Activated B cell treated with CpG ODN at 0.5 μM for 24 hours (primary cell): ENCODE data around the gene CYP4F11. TPM values are rescaled to one million over a fixed set of nuclear protein-coding genes. Genes with fewer than 3 reads are reported as not detected.
"Not testable (repeated sequence)": the region's sequence is repeated elsewhere in the genome, so short reads cannot be mapped to it uniquely, and the experiment has no call there.

Source experiments
- ATAC-seq: fragments of 200-7000 bp; cut with Tn5 transposase; one replicate; pipeline ENCODE4 v1.10.0; 2021; ENCODE audit warnings: low read depth, mild to moderate bottlenecking, moderate library complexity
- CTCF ChIA-PET: fragments of 350-600 bp; sonication (Branson Sonifier 250); formaldehyde crosslinking; loops from one replicate; lab custom pipeline; 2021; ENCODE audit warnings: antibody characterized with exemption; lab: Charles Lee
- POLR2A ChIA-PET: fragments of 350-600 bp; sonication (Branson Sonifier 250); formaldehyde crosslinking; loops from one replicate; lab custom pipeline; 2021; ENCODE audit warnings: antibody characterized with exemption; lab: Charles Lee
- DNase-seq: peaks from one replicate; pipeline ENCODE4 v3.0.0; 2022
- H3K27ac Mint-ChIP-seq: one replicate; pipeline ENCODE4 v1.8.0; 2020; ENCODE audit warnings: mixed read lengths
- H3K27me3 Mint-ChIP-seq: one replicate; pipeline ENCODE4 v1.8.0; 2021; ENCODE audit warnings: mixed read lengths
- H3K36me3 Mint-ChIP-seq: one replicate; pipeline ENCODE4 v1.8.0; 2021; ENCODE audit warnings: low read depth, mixed read lengths
- H3K4me1 Mint-ChIP-seq: one replicate; pipeline ENCODE4 v1.8.0; 2021; ENCODE audit warnings: mixed read lengths
- H3K4me3 Mint-ChIP-seq: one replicate; pipeline ENCODE4 v1.8.0; 2020; ENCODE audit warnings: mild to moderate bottlenecking, mixed read lengths
- H3K9me3 Mint-ChIP-seq: one replicate; pipeline ENCODE4 v1.8.0; 2020; ENCODE audit warnings: mixed read lengths
- CTCF ChIP-seq: fragments of 200-600 bp; IDR thresholded peaks from one replicate; pipeline ENCODE4 v1.8.0; 2022; ENCODE audit warnings: antibody characterized with exemption, mild to moderate bottlenecking
- intact Hi-C: fragments of 100-400 bp; cut with micrococcal nuclease; formaldehyde crosslinking; loops from one replicate; pipeline ENCODE4 v1.15.1; 2024
- total RNA-seq: library from RNA; stranded (reverse); gene quantifications from 2 replicates; pipeline ENCODE4 v1.2.3, GENCODE V29; 2022

Gene CYP4F11
- total RNA-seq = not detected in 2 replicates

GRCh38 chr19:15934332-15935078 is at the start of gene CYP4F11:
Gene CYP4F11, minus strand, starts transcription at chr19:15934529. Its CDS starts 121 bp downstream, at chr19:15934408.
- CTCF ChIA-PET = no interaction called here

GRCh38 chr19:15979293-15979692 is 45.0 kb upstream of the CYP4F11 start:
- H3K27ac Mint-ChIP-seq = no peak overlapping the region
- DNase-seq (no peak), ATAC-seq (no peak)
- H3K9me3 Mint-ChIP-seq = peaks cover 4% of the 10 kb centered on the region
- no peak overlapping the region for H3K4me3 Mint-ChIP-seq
- TF ChIP-seq CTCF = no peak
- ChIA-PET CTCF (no interaction called here), POLR2A (no interaction called here)
- H3K27me3 Mint-ChIP-seq = peaks cover 16% of the 10 kb centered on the region
- peaks cover 5% of the 10 kb centered on the region for H3K36me3 Mint-ChIP-seq
- intact Hi-C loops = no loop called here
- no peaks in the 10 kb centered on the region for H3K4me1 Mint-ChIP-seq

More at GRCh38 chr19:15934332-15935078, at the start of gene CYP4F11:
- H3K4me3 Mint-ChIP-seq = no peak within 1 kb of the TSS
- peaks cover 9% of the 10 kb centered on the region for H3K4me1 Mint-ChIP-seq
- no peaks in the 10 kb centered on the region for H3K27me3 Mint-ChIP-seq
- no peak within 1 kb of the TSS for H3K27ac Mint-ChIP-seq
- ATAC-seq = peak; percentile 25
- intact Hi-C loops = no loop called here
- DNase-seq = no peak
- no peak for TF ChIP-seq CTCF
- H3K9me3 Mint-ChIP-seq = no peaks in the 10 kb centered on the region
- H3K36me3 Mint-ChIP-seq = no peaks in the 10 kb centered on the region
- POLR2A ChIA-PET = no interaction called here

GRCh38 chr19:15977690-15978089 is 43.4 kb upstream of the CYP4F11 start:
- CTCF ChIA-PET = no interaction called here
- TF ChIP-seq CTCF = no peak
- peaks cover 24% of the 10 kb centered on the region for H3K27me3 Mint-ChIP-seq
- no peak overlapping the region for H3K27ac Mint-ChIP-seq
- no peak for DNase-seq
- intact Hi-C loops = no loop called here
- H3K9me3 Mint-ChIP-seq = peaks cover 2% of the 10 kb centered on the region
- no peak for ATAC-seq
- no peak overlapping the region for H3K4me3 Mint-ChIP-seq
- H3K36me3 Mint-ChIP-seq = no peaks in the 10 kb centered on the region
- POLR2A ChIA-PET = no interaction called here
- no peaks in the 10 kb centered on the region for H3K4me1 Mint-ChIP-seq

GRCh38 chr19:15976836-15977689 is 42.7 kb upstream of the CYP4F11 start:
- ATAC-seq = no peak
- Mint-ChIP-seq H3K36me3 (no peaks in the 10 kb centered on the region), H3K4me3 (no peak overlapping the region), H3K27ac (no peak overlapping the region), H3K27me3 (peaks cover 28% of the 10 kb centered on the region), H3K4me1 (no peaks in the 10 kb centered on the region), H3K9me3 (peaks cover 2% of the 10 kb centered on the region)
- no peak for TF ChIP-seq CTCF
- POLR2A ChIA-PET = no interaction called here
- no peak for DNase-seq
- CTCF ChIA-PET = no interaction called here
- intact Hi-C loops = no loop called here

GRCh38 chr19:15974856-15975255 is 40.5 kb upstream of the CYP4F11 start:
- intact Hi-C loops = no loop called here
- H3K4me1 Mint-ChIP-seq = no peaks in the 10 kb centered on the region
- ATAC-seq (no peak), DNase-seq (no peak)
- ChIA-PET CTCF (no interaction called here), POLR2A (no interaction called here)
- TF ChIP-seq CTCF = no peak
- H3K4me3 Mint-ChIP-seq = no peak overlapping the region
- peaks cover 27% of the 10 kb centered on the region for H3K27me3 Mint-ChIP-seq
- no peak overlapping the region for H3K27ac Mint-ChIP-seq
- no peaks in the 10 kb centered on the region for H3K36me3 Mint-ChIP-seq
- no peaks in the 10 kb centered on the region for H3K9me3 Mint-ChIP-seq

GRCh38 chr19:15972043-15972442 is 37.7 kb upstream of the CYP4F11 start:
- POLR2A ChIA-PET, CTCF ChIA-PET, H3K27ac Mint-ChIP-seq, ATAC-seq, H3K4me3 Mint-ChIP-seq, H3K9me3 Mint-ChIP-seq, H3K4me1 Mint-ChIP-seq, intact Hi-C loops, H3K36me3 Mint-ChIP-seq, DNase-seq: not testable (repeated sequence)
- peaks cover 20% of the 10 kb centered on the region for H3K27me3 Mint-ChIP-seq
